OCI-LY7 (cell line): ENCODE results near the gene SLC44A3. TPM values are rescaled to one million over a fixed set of nuclear protein-coding genes. Genes with fewer than 3 reads are reported as not detected.
A peak's percentile ranks its signal among the peaks of the same experiment; 100 is the strongest.

Experiments used
- BruUV-seq: library from RNA; stranded (reverse); fragments of 400-500 nt; replicated peaks from 2 replicates; lab custom pipeline; 2021; lab: Mats Ljungman, UMichigan
- CTCF ChIA-PET: fragments of 300-600 bp; sonication (Branson Sonifier 250); formaldehyde crosslinking; loops from one replicate; lab custom pipeline; 2022; ENCODE audit warnings: antibody characterized with exemption; ENCODE audit not compliant: unreplicated experiment; lab: Charles Lee
- POLR2A ChIA-PET: fragments of 300-600 bp; sonication (Branson Sonifier 250); formaldehyde crosslinking; loops from one replicate; lab custom pipeline; 2022; ENCODE audit warnings: antibody characterized with exemption; lab: Charles Lee
- DNase-seq: peaks from one replicate; pipeline ENCODE4 v3.0.0-alpha.2; 2015; ENCODE audit warnings: low spot score
- H2AFZ ChIP-seq: fragments of 200-600 bp; sonication (generic), shearing (Covaris generic); 2 replicates; pipeline ENCODE4 v1.6.1; 2014; ENCODE audit warnings: mild to moderate bottlenecking, antibody characterized with exemption, low read length, moderate library complexity
- H3K27ac ChIP-seq: fragments of 200-600 bp; sonication (generic); 2 replicates; pipeline ENCODE4 v1.5.1; 2014; ENCODE audit warnings: mixed run types, low read depth, mild to moderate bottlenecking, moderate library complexity, low read length, inconsistent platforms; ENCODE audit not compliant: poor library complexity, severe bottlenecking
- H3K36me3 ChIP-seq: fragments of 200-600 bp; sonication (generic); 2 replicates; pipeline ENCODE4 v1.6.1; 2014; ENCODE audit warnings: mild to moderate bottlenecking, antibody characterized with exemption, low read length, moderate library complexity, mixed read lengths; ENCODE audit not compliant: insufficient read depth
- H3K4me1 ChIP-seq: fragments of 200-600 bp; sonication (generic); 2 replicates; pipeline ENCODE4 v1.5.1; 2014; ENCODE audit warnings: mild to moderate bottlenecking, low read length; ENCODE audit not compliant: insufficient read depth, poor library complexity, severe bottlenecking
- H3K4me2 ChIP-seq: fragments of 200-600 bp; sonication (generic); 2 replicates; pipeline ENCODE4 v1.6.1; 2014; ENCODE audit warnings: mild to moderate bottlenecking, low read length
- H3K4me3 ChIP-seq: fragments of 200-600 bp; sonication (generic); 2 replicates; pipeline ENCODE4 v1.5.1; 2014; ENCODE audit warnings: mild to moderate bottlenecking, low read depth, low read length; ENCODE audit not compliant: poor library complexity, severe bottlenecking
- H3K79me2 ChIP-seq: fragments of 200-600 bp; sonication (generic); 2 replicates; pipeline ENCODE4 v1.6.1; 2016; ENCODE audit warnings: low read depth, mild to moderate bottlenecking, low read length, moderate library complexity, mixed read lengths; ENCODE audit not compliant: insufficient read depth
- H3K9me2 ChIP-seq: fragments of 200-600 bp; sonication (generic); 2 replicates; pipeline ENCODE4 v1.6.1; 2016; ENCODE audit warnings: mild to moderate bottlenecking, low read length, mixed read lengths; ENCODE audit not compliant: insufficient read depth
- H3K9me3 ChIP-seq: fragments of 200-600 bp; sonication (generic); 2 replicates; pipeline ENCODE4 v1.6.1; 2014; ENCODE audit warnings: mild to moderate bottlenecking, mixed run types, low read length, mixed read lengths
- H4K20me1 ChIP-seq: fragments of 200-600 bp; sonication (generic); 2 replicates; pipeline ENCODE4 v1.6.1; 2014; ENCODE audit warnings: mild to moderate bottlenecking, antibody characterized with exemption, low read length, moderate library complexity, mixed read lengths; ENCODE audit not compliant: insufficient read depth
- CTCF ChIP-seq: fragments of 200-600 bp; sonication (generic); conservative IDR thresholded peaks from 2 replicates; pipeline ENCODE4 v1.5.1; 2014; ENCODE audit warnings: mild to moderate bottlenecking, antibody characterized with exemption, low read length, moderate library complexity, mixed read lengths
- EZH2phosphoT487 ChIP-seq: fragments of 200-600 bp; sonication (generic); IDR thresholded peaks from 2 replicates; pipeline ENCODE4 v1.6.1; 2018; ENCODE audit warnings: low read depth, borderline replicate concordance, mild to moderate bottlenecking, mixed run types, antibody characterized with exemption, low read length, moderate library complexity, mixed read lengths
- intact Hi-C: fragments of 100-400 bp; cut with micrococcal nuclease; formaldehyde crosslinking; loops from one replicate; pipeline ENCODE4 v1.10.0; 2022; ENCODE audit not compliant: unreplicated experiment
- total RNA-seq, 2 experiments: library from RNA; depleted of rRNA in 1 of 2; stranded (reverse); fragments of >200 nt in 1 of 2; shearing (Covaris generic) in 1 of 2; gene quantifications; 2 replicates each; pipeline ENCODE4 v1.2.3, GENCODE V29; 2014 to 2022

The SLC44A3 gene
- total RNA-seq, 2 experiments from 2014 or later, result not detected

- Histone ChIP-seq H3K9me3 (no peaks in the 10 kb centered on the region), H3K4me2 (no peak overlapping the region), H3K4me3 (no peak overlapping the region), H3K9me2 (no peaks in the 10 kb centered on the region), H2AFZ (peak overlapping the region; percentile 47; the same call in 1 of the 2 replicates), H3K4me1 (no peaks in the 10 kb centered on the region), H4K20me1 (no peaks in the 10 kb centered on the region), H3K27ac (no peak overlapping the region), H3K79me2 (no peaks in the 10 kb centered on the region), H3K36me3 (no peaks in the 10 kb centered on the region)
- ChIA-PET CTCF (no interaction called here), POLR2A (interaction anchor here (1.8 kb wide), 1 partner anchor 13 kb away, joined by 5 read pairs; no protein-coding TSS in a partner anchor)
- DNase-seq, result peak; percentile 11
- TF ChIP-seq CTCF (no peak), EZH2phosphoT487 (no peak)
- no TSS peak for BruUV-seq
- intact Hi-C loops, result no loop called here
Measured at GRCh38 chr1:94873520-94874351, 53.6 kb downstream of the SLC44A3 start.

- CTCF ChIA-PET, result no interaction called here
- Histone ChIP-seq H4K20me1 (no peaks in the 10 kb centered on the region), H3K9me2 (no peaks in the 10 kb centered on the region), H3K4me1 (no peaks in the 10 kb centered on the region), H3K36me3 (no peaks in the 10 kb centered on the region), H3K9me3 (no peaks in the 10 kb centered on the region), H3K27ac (no peak overlapping the region), H3K79me2 (no peaks in the 10 kb centered on the region), H2AFZ (0 out of 2 replicates have a peak overlapping the region, but pooled peaks have one; percentile 47), H3K4me2 (no peak overlapping the region), H3K4me3 (no peak overlapping the region)
- no peak for TF ChIP-seq EZH2phosphoT487
- no peak for TF ChIP-seq CTCF
- DNase-seq, result no peak
- BruUV-seq, result no TSS peak
- intact Hi-C loops, result no loop called here
- POLR2A ChIA-PET, result interaction anchor here (1.8 kb wide), 1 partner anchor 13 kb away, joined by 5 read pairs; no protein-coding TSS in a partner anchor
Measured at GRCh38 chr1:94874423-94874822, 54.3 kb downstream of the SLC44A3 start.

- Histone ChIP-seq H3K4me1 (no peaks in the 10 kb centered on the region), H3K36me3 (no peaks in the 10 kb centered on the region), H3K27ac (no peak overlapping the region), H2AFZ (no peak overlapping the region), H3K4me3 (no peak overlapping the region), H3K9me2 (no peaks in the 10 kb centered on the region), H3K79me2 (no peaks in the 10 kb centered on the region), H4K20me1 (no peaks in the 10 kb centered on the region), H3K4me2 (no peak overlapping the region), H3K9me3 (no peaks in the 10 kb centered on the region)
- TF ChIP-seq CTCF (no peak), EZH2phosphoT487 (no peak)
- intact Hi-C loops, result no loop called here
- no peak for DNase-seq
- CTCF ChIA-PET, result no interaction called here
- POLR2A ChIA-PET, result no interaction called here
- no TSS peak for BruUV-seq
Measured at GRCh38 chr1:94875794-94876193, 55.6 kb downstream of the SLC44A3 start.
